ENCODE measurements around the gene SLC4A7.

The SLC4A7 gene

GRCh38 chr3:27354588-27355203 is 129.5 kb downstream of the SLC4A7 start:
- H3K4me1 ChIP-seq, result no peaks in the 10 kb centered on the region
- H3K4me3 ChIP-seq, result no peak overlapping the region
- no peaks in the 10 kb centered on the region for H3K36me3 ChIP-seq
- DNase-seq, result no peak
- no peak overlapping the region for H3K27ac ChIP-seq
- intact Hi-C loops (cut with DNase I; ENCODE audit: low total_unique reads), result no loop called here
- no peaks in the 10 kb centered on the region for H3K9me3 ChIP-seq
- TF ChIP-seq CTCF (IDR thresholded peaks at IDR 0.05), result no peak
- no peaks in the 10 kb centered on the region for H3K27me3 ChIP-seq

- no peak overlapping the region for H3K27ac ChIP-seq
- H3K36me3 ChIP-seq, result no peaks in the 10 kb centered on the region
- intact Hi-C loops (cut with DNase I; ENCODE audit: low total_unique reads), result no loop called here
- no peaks in the 10 kb centered on the region for H3K4me1 ChIP-seq
- DNase-seq, result no peak
- H3K9me3 ChIP-seq, result no peaks in the 10 kb centered on the region
- no peak overlapping the region for H3K4me3 ChIP-seq
- no peak for TF ChIP-seq CTCF (IDR thresholded peaks at IDR 0.05)
- H3K27me3 ChIP-seq, result no peaks in the 10 kb centered on the region
Observed at GRCh38 chr3:27354161-27354560, 130.0 kb downstream of the SLC4A7 start.

GRCh38 chr3:27353221-27353620 is 131.0 kb downstream of the SLC4A7 start:
- intact Hi-C loops (cut with DNase I; ENCODE audit: low total_unique reads), result no loop called here
- Histone ChIP-seq H3K4me1 (no peaks in the 10 kb centered on the region), H3K36me3 (no peaks in the 10 kb centered on the region), H3K9me3 (no peaks in the 10 kb centered on the region), H3K27me3 (no peaks in the 10 kb centered on the region), H3K4me3 (no peak overlapping the region), H3K27ac (no peak overlapping the region)
- no peak for DNase-seq
- no peak for TF ChIP-seq CTCF (IDR thresholded peaks at IDR 0.05)

- H3K9me3 ChIP-seq, result no peaks in the 10 kb centered on the region
- no peaks in the 10 kb centered on the region for H3K4me1 ChIP-seq
- no peak overlapping the region for H3K4me3 ChIP-seq
- H3K36me3 ChIP-seq, result no peaks in the 10 kb centered on the region
- H3K27ac ChIP-seq, result no peak overlapping the region
- H3K27me3 ChIP-seq, result no peaks in the 10 kb centered on the region
- no peak for TF ChIP-seq CTCF (IDR thresholded peaks at IDR 0.05)
- intact Hi-C loops (cut with DNase I; ENCODE audit: low total_unique reads), result no loop called here
- no peak for DNase-seq
Observed at GRCh38 chr3:27352047-27352446, 132.1 kb downstream of the SLC4A7 start.

GRCh38 chr3:27349832-27350231 is 134.4 kb downstream of the SLC4A7 start:
- no peak overlapping the region for H3K27ac ChIP-seq
- TF ChIP-seq CTCF (IDR thresholded peaks at IDR 0.05), result no peak
- H3K36me3 ChIP-seq, result no peaks in the 10 kb centered on the region
- H3K4me1 ChIP-seq, result no peaks in the 10 kb centered on the region
- intact Hi-C loops (cut with DNase I; ENCODE audit: low total_unique reads), result no loop called here
- H3K27me3 ChIP-seq, result no peaks in the 10 kb centered on the region
- no peak overlapping the region for H3K4me3 ChIP-seq
- no peak for DNase-seq
- H3K9me3 ChIP-seq, result no peaks in the 10 kb centered on the region

All from tibial artery (tissue), 4 donors.